ENCODE results near the gene RBPMS2. TPM values are rescaled to one million over a fixed set of nuclear protein-coding genes. Genes with fewer than 3 reads are reported as not detected.

The RBPMS2 gene
- polyA plus RNA-seq, 1 experiment, result 0.88 TPM

GRCh38 chr15:64695561-64695992 lies 79.8 kb downstream of the RBPMS2 start:
- H3K9me3 ChIP-seq (ENCODE audit: control insufficient read depth, insufficient read depth, low read length), result no peaks in the 10 kb centered on the region

GRCh38 chr15:64694816-64695215 lies 80.6 kb downstream of the RBPMS2 start:
- Histone ChIP-seq H3K27ac (ENCODE audit: low read depth, low read length) (no peak overlapping the region), H3K4me3 (ENCODE audit: low read depth, low read length) (no peak overlapping the region), H3K9me3 (ENCODE audit: control insufficient read depth, insufficient read depth, low read length) (no peaks in the 10 kb centered on the region), H3K27me3 (ENCODE audit: control insufficient read depth, insufficient read depth, low read length) (no peaks in the 10 kb centered on the region)
- TF ChIP-seq CTCF (IDR thresholded peaks at IDR 0.05; ENCODE audit: low read depth, low read length), result no peak
- DNase-seq (ENCODE audit: low read depth, low spot score), result no peak
- POLR2A ChIA-PET, result no interaction called here
- CTCF ChIA-PET, result interaction anchor here (0.7 to 3.0 kb wide), 3 partner anchors 8 to 98 kb away, joined by 3 to 19 read pairs (median 7); no protein-coding TSS in a partner anchor

More at GRCh38 chr15:64695561-64695992, 79.8 kb downstream of the RBPMS2 start:
- no peaks in the 10 kb centered on the region for H3K27me3 ChIP-seq (ENCODE audit: control insufficient read depth, insufficient read depth, low read length)
- no peak overlapping the region for H3K27ac ChIP-seq (ENCODE audit: low read depth, low read length)
- no peak for TF ChIP-seq CTCF (IDR thresholded peaks at IDR 0.05; ENCODE audit: low read depth, low read length)
- ChIA-PET POLR2A (no interaction called here), CTCF (interaction anchor here (0.7 to 3.0 kb wide), 3 partner anchors 9 to 99 kb away, joined by 3 to 19 read pairs (median 7); no protein-coding TSS in a partner anchor)
- no peak for DNase-seq (ENCODE audit: low read depth, low spot score)
- no peak overlapping the region for H3K4me3 ChIP-seq (ENCODE audit: low read depth, low read length)

- TF ChIP-seq CTCF (IDR thresholded peaks at IDR 0.05; ENCODE audit: low read depth, low read length), result no peak
- ChIA-PET CTCF (interaction anchor here (1.3 kb wide), 1 partner anchor 35 kb away, joined by 6 read pairs; no protein-coding TSS in a partner anchor), POLR2A (no interaction called here)
Observed at GRCh38 chr15:64693134-64693533, 82.3 kb downstream of the RBPMS2 start.

GRCh38 chr15:64691896-64692565 lies 83.4 kb downstream of the RBPMS2 start:
- no peak overlapping the region for H3K4me3 ChIP-seq (ENCODE audit: low read depth, low read length)
- no peaks in the 10 kb centered on the region for H3K27me3 ChIP-seq (ENCODE audit: control insufficient read depth, insufficient read depth, low read length)
- POLR2A ChIA-PET, result interaction anchor here (0.7 kb wide), 3 partner anchors 9 to 304 kb away, joined by 5 to 12 read pairs (median 9); partner anchors contain the start of gene TRIP4
- no peak for DNase-seq (ENCODE audit: low read depth, low spot score)
- CTCF ChIA-PET, result interaction anchor here (1.3 to 10.5 kb wide), 2 partner anchors 36 to 38 kb away, joined by 6 to 201 read pairs; no protein-coding TSS in a partner anchor
- no peaks in the 10 kb centered on the region for H3K9me3 ChIP-seq (ENCODE audit: control insufficient read depth, insufficient read depth, low read length)
- H3K27ac ChIP-seq (ENCODE audit: low read depth, low read length), result peak overlapping the region; percentile 31
- TF ChIP-seq CTCF (IDR thresholded peaks at IDR 0.05; ENCODE audit: low read depth, low read length), result no peak

More at GRCh38 chr15:64693134-64693533, 82.3 kb downstream of the RBPMS2 start:
- Histone ChIP-seq H3K4me3 (ENCODE audit: low read depth, low read length) (no peak overlapping the region), H3K9me3 (ENCODE audit: control insufficient read depth, insufficient read depth, low read length) (no peaks in the 10 kb centered on the region), H3K27me3 (ENCODE audit: control insufficient read depth, insufficient read depth, low read length) (no peaks in the 10 kb centered on the region), H3K27ac (ENCODE audit: low read depth, low read length) (peak overlapping the region; percentile 84)
- peak; percentile 83 for DNase-seq (ENCODE audit: low read depth, low spot score)

Data from AG04450 (cell line).